HG03571 (cell line): Measurements from ENCODE around the gene FMOD.
"Not testable (repeated sequence)": the region's sequence is repeated elsewhere in the genome, so short reads cannot be mapped to it uniquely, and the experiment has no call there.

ENCODE experiments used
- ATAC-seq: cut with Tn5 transposase; IDR thresholded peaks from one replicate; pipeline ENCODE4 v1.9.1; 2021; ENCODE audit not compliant: unreplicated experiment

Gene FMOD

GRCh38 chr1:203326830-203327683 is 23.9 kb downstream of the FMOD start:
- ATAC-seq = peak; percentile 65

- no peak for ATAC-seq
Observed at GRCh38 chr1:203325418-203326091, 25.4 kb downstream of the FMOD start.

- peak; percentile 35 for ATAC-seq
Observed at GRCh38 chr1:203325026-203325417, 25.9 kb downstream of the FMOD start.

- ATAC-seq = no peak
Observed at GRCh38 chr1:203324105-203325025, 26.6 kb downstream of the FMOD start.

DNA sequence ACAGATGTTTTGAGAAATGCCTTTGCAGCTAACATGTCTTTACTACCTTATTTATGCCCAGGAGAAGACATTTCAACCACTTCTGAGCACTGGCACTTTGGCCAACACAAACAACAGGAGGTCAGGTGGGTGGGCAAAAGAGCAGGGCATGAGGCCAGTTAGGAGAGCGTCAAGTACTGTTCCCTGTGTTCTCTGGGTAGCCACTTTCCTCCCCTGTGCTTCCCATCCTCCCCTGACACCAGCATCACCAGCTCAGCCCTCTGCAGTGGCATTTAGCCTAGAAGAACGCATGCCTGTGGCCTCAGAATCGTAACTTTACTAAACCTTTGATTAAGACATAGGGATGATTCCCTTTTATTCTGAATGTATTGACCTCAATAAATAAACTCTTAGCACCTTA is 27.3 kb downstream of the FMOD start:
- no peak for ATAC-seq

GRCh38 chr1:203322500-203323179 is 28.3 kb downstream of the FMOD start:
- no peak for ATAC-seq

DNA sequence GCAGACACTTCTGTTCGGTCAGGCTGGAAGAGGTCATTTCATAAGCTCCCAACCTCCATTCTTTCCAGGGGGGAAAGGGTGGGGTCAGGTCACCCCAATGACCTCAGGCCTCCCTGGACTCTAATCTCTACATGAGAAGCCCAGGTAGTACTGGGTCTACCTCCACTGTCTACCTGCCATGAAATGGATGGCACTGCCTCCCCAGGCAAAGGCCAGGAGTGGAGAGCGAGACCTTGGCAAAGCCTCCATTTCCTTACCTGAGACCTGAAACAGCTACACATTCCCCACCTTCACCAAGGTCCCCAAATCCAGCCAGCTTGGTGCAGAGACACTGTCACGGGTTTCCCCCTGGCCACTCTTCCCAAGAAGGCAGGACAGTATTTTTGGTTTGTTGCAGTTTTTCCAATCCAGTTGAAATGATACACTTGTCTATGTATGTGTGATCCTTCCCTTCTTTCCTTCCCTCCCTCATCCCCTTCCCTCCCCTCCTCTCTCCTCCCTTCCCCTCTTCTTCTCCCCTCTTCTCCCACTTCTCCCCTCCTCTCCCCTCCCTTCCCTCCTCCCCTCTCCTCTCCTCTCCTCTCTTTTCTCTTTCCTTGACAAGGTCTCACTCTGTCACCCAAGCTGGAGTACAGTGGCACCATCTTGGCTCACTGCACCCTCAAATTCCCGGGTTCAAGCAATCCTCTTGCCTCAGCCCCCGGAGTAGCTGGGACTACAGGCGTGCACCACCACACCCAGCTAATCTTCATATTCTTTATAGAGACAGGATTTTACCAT is 29.5 kb downstream of the FMOD start:
- ATAC-seq = no peak

- peak; percentile 66 for ATAC-seq
Observed at GRCh38 chr1:203320591-203321272, 30.2 kb downstream of the FMOD start.

DNA sequence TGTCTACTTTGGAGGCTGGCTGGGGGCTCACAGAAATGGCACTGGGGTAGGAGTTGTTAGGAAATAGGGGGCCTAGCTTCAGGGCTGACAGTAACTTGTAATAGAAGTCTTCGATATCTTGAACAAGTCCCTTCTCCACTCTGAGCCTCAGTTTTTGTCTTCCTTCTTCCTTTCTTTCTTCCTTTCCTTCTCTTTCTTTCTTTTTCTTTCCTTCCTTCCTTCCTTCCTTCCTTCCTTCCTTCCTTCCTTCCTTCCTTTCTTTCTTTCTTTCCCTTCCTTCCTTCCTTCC is 32.7 kb downstream of the FMOD start:
- no peak for ATAC-seq

DNA sequence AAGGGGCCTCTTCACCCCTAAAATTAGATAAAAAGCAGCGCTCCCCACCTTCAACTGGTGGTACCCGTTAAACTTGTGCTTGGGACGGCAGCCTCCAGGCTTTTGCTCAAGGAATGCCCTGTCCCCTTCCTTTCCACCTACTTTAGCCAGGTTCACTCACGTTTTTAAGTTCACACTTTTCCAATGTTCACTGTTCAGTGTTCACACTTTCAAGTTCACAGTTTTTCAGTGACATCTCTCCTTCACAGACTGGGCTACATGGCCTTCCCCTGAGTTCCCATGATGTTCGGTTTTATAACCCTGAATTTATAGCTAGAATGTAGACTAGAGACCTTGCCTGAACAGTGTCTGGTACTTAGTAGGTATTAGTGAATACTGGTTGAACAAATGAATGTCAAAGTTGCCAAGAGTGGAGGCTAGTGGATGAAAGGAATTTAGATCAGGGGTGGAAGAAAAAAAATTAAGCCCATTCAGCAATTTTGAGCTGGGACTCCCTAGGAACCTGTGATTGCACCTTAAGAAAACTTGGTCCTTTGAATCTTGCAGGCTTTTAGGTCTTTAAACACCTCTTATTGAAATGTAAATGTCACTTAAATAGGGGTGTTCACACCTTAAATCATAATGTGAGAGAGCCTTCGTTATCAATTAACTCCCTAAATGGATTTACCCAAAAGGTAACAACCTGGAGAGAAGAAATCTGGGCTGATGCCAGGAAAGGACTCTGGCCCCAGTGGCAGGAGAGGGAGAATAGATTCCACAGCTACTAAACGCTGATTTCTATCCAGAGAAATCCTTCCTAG is 33.3 kb downstream of the FMOD start:
- ATAC-seq = no peak

- no peak for ATAC-seq
Observed at GRCh38 chr1:203316626-203317093, 34.3 kb downstream of the FMOD start.

GRCh38 chr1:203314025-203314759 is 36.7 kb downstream of the FMOD start:
- ATAC-seq = not testable (repeated sequence)

DNA sequence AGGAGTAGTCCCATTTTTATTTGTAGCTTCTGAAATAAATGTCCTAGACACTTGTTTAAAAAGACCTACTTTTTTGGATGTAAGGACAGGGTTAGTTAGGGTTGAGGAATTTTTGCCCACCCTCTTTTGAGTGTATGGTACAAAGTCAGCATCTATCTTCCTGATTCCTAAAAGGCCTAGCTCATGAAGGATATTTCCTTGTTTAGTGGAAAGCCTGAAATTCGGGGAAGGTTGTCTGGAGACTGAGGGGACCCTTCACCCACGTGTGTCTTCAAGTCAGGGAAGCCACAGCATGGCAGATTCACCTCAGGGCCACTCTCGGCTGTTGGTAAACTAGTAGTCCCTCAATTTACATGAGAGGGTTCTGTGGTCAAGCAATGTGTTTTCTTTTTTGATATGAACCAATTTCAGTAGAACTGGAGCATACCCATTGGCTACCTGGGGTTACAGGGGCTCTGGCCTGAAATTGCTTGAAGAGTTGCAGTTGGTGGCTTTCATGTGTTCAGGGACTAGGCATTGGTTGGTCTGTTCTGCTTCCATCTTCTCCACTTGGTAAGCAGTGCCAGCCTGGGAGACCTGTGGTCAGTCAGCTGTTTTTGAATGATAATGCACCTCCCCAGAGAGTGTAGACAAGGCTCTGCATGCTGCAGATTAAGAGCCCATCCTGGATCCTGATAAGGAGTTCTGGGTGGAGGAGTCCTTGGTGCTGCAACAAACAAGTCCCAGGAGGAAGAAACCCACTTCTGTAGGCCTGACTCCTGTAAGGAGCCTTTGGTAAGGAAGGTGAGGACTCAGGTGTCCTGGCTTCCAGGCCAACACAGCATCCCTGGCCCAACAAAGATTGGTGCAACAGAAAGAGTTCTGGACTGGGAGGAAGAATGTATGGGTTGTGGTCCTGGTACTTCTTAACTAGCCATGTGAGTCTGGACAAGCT is 39.3 kb downstream of the FMOD start:
- ATAC-seq = no peak

GRCh38 chr1:203308923-203309331 is 42.0 kb downstream of the FMOD start:
- no peak for ATAC-seq

GRCh38 chr1:203308328-203308922 is 42.5 kb downstream of the FMOD start:
- ATAC-seq = no peak

DNA sequence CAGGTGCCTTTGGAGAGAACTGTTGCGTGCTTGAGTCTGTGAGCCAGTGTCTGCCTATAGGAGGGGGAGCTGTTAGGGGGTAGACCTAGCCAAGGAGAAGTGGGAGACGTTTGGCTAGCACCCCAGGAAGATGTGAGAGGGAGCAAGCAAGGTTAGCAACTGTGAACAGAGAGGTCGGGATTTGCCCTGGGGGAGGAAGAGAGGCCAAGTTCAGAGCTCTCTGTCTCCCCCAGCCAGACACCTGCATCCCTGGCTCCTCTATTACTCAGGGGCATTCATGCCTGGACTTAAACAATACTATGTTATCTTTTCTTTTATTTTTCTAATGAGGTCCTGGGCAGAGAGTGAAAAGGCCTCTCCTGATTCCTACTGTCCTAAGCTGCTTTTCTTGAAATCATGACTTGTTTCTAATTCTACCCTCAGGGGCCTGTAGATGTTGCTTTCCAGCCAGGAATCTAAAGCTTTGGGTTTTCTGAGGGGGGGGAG is 43.2 kb downstream of the FMOD start:
- ATAC-seq = no peak
